C4-2B (cell line): ENCODE measurements around the gene CSNK1A1L.

Source experiments
- ZFX ChIP-seq: fragments of 450-650 bp; IDR thresholded peaks from 2 replicates; pipeline ENCODE4 v1.6.1; 2017
- TF ChIP-seq, protein P1 (sequence below): fragments of 450-650 bp; conservative IDR thresholded peaks from 2 replicates; pipeline ENCODE4 v1.5.1; 2017; ENCODE audit warnings: mild to moderate bottlenecking

DNA sequence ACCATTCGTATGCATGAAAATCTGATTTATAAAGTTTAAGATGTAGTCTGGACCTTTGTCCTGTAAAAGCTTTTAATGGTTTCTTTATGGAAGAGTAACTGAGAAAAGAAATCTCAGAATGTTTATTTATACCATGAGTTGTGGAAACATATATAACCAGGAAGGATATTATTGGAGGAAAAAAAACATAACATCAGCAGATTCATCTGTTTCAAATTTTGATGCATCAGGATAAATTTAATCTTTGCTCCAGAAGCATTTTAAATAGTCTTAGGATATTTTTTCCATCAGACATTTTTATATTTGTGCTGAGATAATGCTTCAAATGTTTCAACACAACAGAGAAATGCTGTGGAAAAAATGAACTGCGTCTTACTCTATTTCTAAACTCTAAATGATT, 31.2 kb upstream of the CSNK1A1L start:
- TF ChIP-seq, protein P1, sequence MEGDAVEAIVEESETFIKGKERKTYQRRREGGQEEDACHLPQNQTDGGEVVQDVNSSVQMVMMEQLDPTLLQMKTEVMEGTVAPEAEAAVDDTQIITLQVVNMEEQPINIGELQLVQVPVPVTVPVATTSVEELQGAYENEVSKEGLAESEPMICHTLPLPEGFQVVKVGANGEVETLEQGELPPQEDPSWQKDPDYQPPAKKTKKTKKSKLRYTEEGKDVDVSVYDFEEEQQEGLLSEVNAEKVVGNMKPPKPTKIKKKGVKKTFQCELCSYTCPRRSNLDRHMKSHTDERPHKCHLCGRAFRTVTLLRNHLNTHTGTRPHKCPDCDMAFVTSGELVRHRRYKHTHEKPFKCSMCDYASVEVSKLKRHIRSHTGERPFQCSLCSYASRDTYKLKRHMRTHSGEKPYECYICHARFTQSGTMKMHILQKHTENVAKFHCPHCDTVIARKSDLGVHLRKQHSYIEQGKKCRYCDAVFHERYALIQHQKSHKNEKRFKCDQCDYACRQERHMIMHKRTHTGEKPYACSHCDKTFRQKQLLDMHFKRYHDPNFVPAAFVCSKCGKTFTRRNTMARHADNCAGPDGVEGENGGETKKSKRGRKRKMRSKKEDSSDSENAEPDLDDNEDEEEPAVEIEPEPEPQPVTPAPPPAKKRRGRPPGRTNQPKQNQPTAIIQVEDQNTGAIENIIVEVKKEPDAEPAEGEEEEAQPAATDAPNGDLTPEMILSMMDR, result no peak
- TF ChIP-seq ZFX, result no peak
